DND-41 (cell line): ENCODE measurements around the gene POU3F3.

ENCODE experiments used
- EZH2 ChIP-seq: IDR thresholded peaks from 3 replicates; pipeline ENCODE4 v1.6.1; 2012; ENCODE audit warnings: borderline replicate concordance, low read depth, mild to moderate bottlenecking, moderate library complexity, low read length, inconsistent platforms; ENCODE audit not compliant: severe bottlenecking
- TF ChIP-seq, protein P1 (sequence below): IDR thresholded peaks from 2 replicates; pipeline ENCODE4 v1.5.1; 2012; ENCODE audit warnings: borderline replicate concordance, low read length, moderate library complexity, mild to moderate bottlenecking; ENCODE audit not compliant: poor library complexity, severe bottlenecking; ENCODE audit errors: extremely low read depth

GRCh38 chr2:104818264-104818663 is 35.7 kb upstream of the POU3F3 start:
- TF ChIP-seq, protein P1, sequence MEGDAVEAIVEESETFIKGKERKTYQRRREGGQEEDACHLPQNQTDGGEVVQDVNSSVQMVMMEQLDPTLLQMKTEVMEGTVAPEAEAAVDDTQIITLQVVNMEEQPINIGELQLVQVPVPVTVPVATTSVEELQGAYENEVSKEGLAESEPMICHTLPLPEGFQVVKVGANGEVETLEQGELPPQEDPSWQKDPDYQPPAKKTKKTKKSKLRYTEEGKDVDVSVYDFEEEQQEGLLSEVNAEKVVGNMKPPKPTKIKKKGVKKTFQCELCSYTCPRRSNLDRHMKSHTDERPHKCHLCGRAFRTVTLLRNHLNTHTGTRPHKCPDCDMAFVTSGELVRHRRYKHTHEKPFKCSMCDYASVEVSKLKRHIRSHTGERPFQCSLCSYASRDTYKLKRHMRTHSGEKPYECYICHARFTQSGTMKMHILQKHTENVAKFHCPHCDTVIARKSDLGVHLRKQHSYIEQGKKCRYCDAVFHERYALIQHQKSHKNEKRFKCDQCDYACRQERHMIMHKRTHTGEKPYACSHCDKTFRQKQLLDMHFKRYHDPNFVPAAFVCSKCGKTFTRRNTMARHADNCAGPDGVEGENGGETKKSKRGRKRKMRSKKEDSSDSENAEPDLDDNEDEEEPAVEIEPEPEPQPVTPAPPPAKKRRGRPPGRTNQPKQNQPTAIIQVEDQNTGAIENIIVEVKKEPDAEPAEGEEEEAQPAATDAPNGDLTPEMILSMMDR = no peak
- no peak for TF ChIP-seq EZH2
